Measurements from ENCODE around the gene SAP25. TPM values are rescaled to one million over a fixed set of nuclear protein-coding genes. Genes with fewer than 3 reads are reported as not detected.

SAP25 gene
- total and polyA plus RNA-seq, 2 of the 8 experiments (the other 6 are each of a cell fraction or from before 2014, with no cell fraction given) = 3.6 to 5.8 TPM

- TF ChIP-seq POU5F1 (IDR thresholded peaks at IDR 0.05; ENCODE audit: low read depth, low read length) (no peak), CTCF (IDR thresholded peaks at IDR 0.05; ENCODE audit: control extremely low read depth in 1 of 3, insufficient read depth in 1 of 3, low read depth in 1 of 3, low read length in 3 of 3) (no peak), CHD2 (IDR thresholded peaks at IDR 0.05; ENCODE audit: low read length) (no peak), YY1 (IDR thresholded peaks at IDR 0.05; ENCODE audit: low read depth, low read length) (no peak), EGR1 (IDR thresholded peaks at IDR 0.05; ENCODE audit: borderline replicate concordance, low read depth, low read length) (no peak), CTBP2 (IDR thresholded peaks at IDR 0.05; ENCODE audit: borderline replicate concordance, insufficient read depth, insufficient read length, low read length) (no peak)
Observed at GRCh38 chr7:100562195-100563099, 11.3 kb downstream of the SAP25 start (continued).
